Body of pancreas (tissue), 4 donors: ENCODE measurements around the gene PNMA6F.

Experiments
- CTCF ChIP-seq, 7 experiments: fragments of 450-650 bp in 4 of 7; fragments of 200-600 bp in 3 of 7; sonication (generic) in 3 of 7; IDR thresholded peaks; one replicate each; pipeline ENCODE4 v1.5.1; 2016 to 2019; ENCODE audit warnings: antibody characterized with exemption in 7 of 7
- POLR2A ChIP-seq, 3 donors: fragments of 450-650 bp; IDR thresholded peaks; one replicate each; pipeline ENCODE4 v1.6.1; 2016; ENCODE audit warnings: antibody characterized with exemption in 3 of 3, mild to moderate bottlenecking in 2 of 3

DNA sequence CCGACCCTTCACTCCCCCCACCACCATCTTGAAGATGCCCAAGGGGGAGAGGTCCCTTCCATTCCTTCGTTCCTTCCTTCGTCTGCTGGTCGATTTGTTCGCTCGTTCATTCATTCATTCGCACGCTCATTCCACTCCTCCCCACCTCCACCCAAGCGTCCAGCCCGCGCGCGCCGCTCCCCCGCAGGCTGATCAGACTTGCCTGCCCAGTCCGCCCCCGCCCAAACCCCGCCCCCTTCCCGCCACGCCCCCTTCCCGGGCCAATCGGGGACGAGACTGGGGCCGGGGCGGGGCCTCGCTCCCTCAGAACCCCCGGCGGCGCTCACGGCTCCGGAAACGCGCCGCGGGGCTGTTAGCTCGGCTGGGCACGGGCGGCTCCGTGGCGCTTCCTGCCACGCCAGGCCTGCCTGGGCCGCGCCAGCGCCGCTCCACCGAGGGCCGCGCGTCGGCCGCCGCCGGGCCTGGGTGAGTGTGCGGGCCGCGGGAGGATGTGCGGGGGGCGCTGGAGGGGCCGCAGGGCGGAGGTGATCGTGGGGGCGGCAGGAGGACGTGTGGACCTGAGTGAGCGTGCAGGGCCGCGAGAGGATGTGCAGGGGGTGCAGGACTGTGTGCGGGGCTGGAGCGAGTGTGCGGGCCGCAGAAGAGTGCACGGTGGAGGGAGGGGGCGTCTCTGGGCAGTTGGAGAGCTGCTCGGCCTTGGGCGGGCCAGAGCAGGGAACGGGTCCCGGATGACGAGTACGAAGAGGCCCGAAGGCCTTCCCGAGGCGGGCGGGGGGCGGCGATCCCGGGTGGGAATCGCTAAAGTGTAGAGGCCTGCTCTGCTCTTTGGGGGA, 12.5 kb upstream of the PNMA6F start, which contains the start of gene ZNF275:
- TF ChIP-seq CTCF (IDR thresholded peaks at IDR 0.05): no peak
- peak; percentile 25 to 63 (median 35) for TF ChIP-seq POLR2A (IDR thresholded peaks at IDR 0.05)
